Measurements from ENCODE around the gene H2AZ2. TPM values are rescaled to one million over a fixed set of nuclear protein-coding genes. Genes with fewer than 3 reads are reported as not detected.
A peak's percentile ranks its signal among the peaks of the same experiment; 100 is the strongest.
"Not testable (repeated sequence)": the region's sequence is repeated elsewhere in the genome, so short reads cannot be mapped to it uniquely, and the experiment has no call there.

The H2AZ2 gene
- polyA plus RNA-seq, 1 experiment: 100 TPM

- no peak for TF ChIP-seq CTCF (IDR thresholded peaks at IDR 0.05; ENCODE audit: insufficient read depth, low read depth, low read length)
- Histone ChIP-seq H3K27me3 (ENCODE audit: control insufficient read depth, insufficient read depth, low read length) (no peaks in the 10 kb centered on the region), H3K4me3 (ENCODE audit: low read depth, low read length) (no peak overlapping the region), H3K36me3 (ENCODE audit: control insufficient read depth, insufficient read depth, low read length) (no peaks in the 10 kb centered on the region)
- DNase-seq (ENCODE audit: low read depth): no peak
- ChIA-PET CTCF (interaction anchor here (0.5 to 2.4 kb wide), 4 partner anchors 70 to 283 kb away, joined by 3 to 8 read pairs (median 4); no protein-coding TSS in a partner anchor), POLR2A (no interaction called here)
Observed at GRCh38 chr7:44852590-44852989, 4.7 kb upstream of the H2AZ2 start.

- no peaks in the 10 kb centered on the region for H3K27me3 ChIP-seq (ENCODE audit: control insufficient read depth, insufficient read depth, low read length)
- ChIA-PET POLR2A (no interaction called here), CTCF (interaction anchor here (0.6 to 1.2 kb wide), 6 partner anchors 11 to 287 kb away, joined by 3 to 4 read pairs (median 3); no protein-coding TSS in a partner anchor)
- H3K36me3 ChIP-seq (ENCODE audit: control insufficient read depth, insufficient read depth, low read length): no peaks in the 10 kb centered on the region
- no peak overlapping the region for H3K4me3 ChIP-seq (ENCODE audit: low read depth, low read length)
- no peak for TF ChIP-seq CTCF (IDR thresholded peaks at IDR 0.05; ENCODE audit: insufficient read depth, low read depth, low read length)
- DNase-seq (ENCODE audit: low read depth): no peak
Observed at GRCh38 chr7:44849885-44850544, 2.1 kb upstream of the H2AZ2 start.

GRCh38 chr7:44849259-44849884 is 1.5 kb upstream of the H2AZ2 start:
- POLR2A ChIA-PET: no interaction called here
- H3K36me3 ChIP-seq (ENCODE audit: control insufficient read depth, insufficient read depth, low read length): no peaks in the 10 kb centered on the region
- no peak for TF ChIP-seq CTCF (IDR thresholded peaks at IDR 0.05; ENCODE audit: insufficient read depth, low read depth, low read length)
- no peaks in the 10 kb centered on the region for H3K27me3 ChIP-seq (ENCODE audit: control insufficient read depth, insufficient read depth, low read length)
- no peak for DNase-seq (ENCODE audit: low read depth)
- no peak overlapping the region for H3K4me3 ChIP-seq (ENCODE audit: low read depth, low read length)
- CTCF ChIA-PET: interaction anchor here (0.9 to 1.2 kb wide), 5 partner anchors 11 to 287 kb away, joined by 3 to 4 read pairs (median 3); no protein-coding TSS in a partner anchor

- Histone ChIP-seq H3K36me3 (ENCODE audit: control insufficient read depth, insufficient read depth, low read length) (no peaks in the 10 kb centered on the region), H3K27me3 (ENCODE audit: control insufficient read depth, insufficient read depth, low read length) (no peaks in the 10 kb centered on the region), H3K4me3 (ENCODE audit: low read depth, low read length) (peak overlapping the region; percentile 62)
- TF ChIP-seq CTCF (IDR thresholded peaks at IDR 0.05; ENCODE audit: insufficient read depth, low read depth, low read length): peak; percentile 80
- peak; percentile 37 for DNase-seq (ENCODE audit: low read depth)
- ChIA-PET POLR2A (interaction anchor here (1.0 kb wide), 1 partner anchor 241 kb away, joined by 3 read pairs; the partner anchor contains the start of gene OGDH), CTCF (interaction anchor here (0.6 to 3.2 kb wide), 17 partner anchors 9 to 274 kb away, joined by 3 to 21 read pairs (median 5); partner anchors contain the start of genes DDX56 and TMED4)
Observed at GRCh38 chr7:44847509-44847919, 373 bp downstream of the H2AZ2 start.

- peak overlapping the region; percentile 62 for H3K4me3 ChIP-seq (ENCODE audit: low read depth, low read length)
- POLR2A ChIA-PET: interaction anchor here (0.7 to 1.0 kb wide), 2 partner anchors 240 to 265 kb away, joined by 3 read pairs; partner anchors contain the start of genes OGDH and TMED4
- H3K27me3 ChIP-seq (ENCODE audit: control insufficient read depth, insufficient read depth, low read length): no peaks in the 10 kb centered on the region
- CTCF ChIA-PET: interaction anchor here (0.6 to 3.2 kb wide), 19 partner anchors 8 to 273 kb away, joined by 3 to 21 read pairs (median 5); partner anchors contain the start of genes DDX56 and TMED4
- TF ChIP-seq CTCF (IDR thresholded peaks at IDR 0.05; ENCODE audit: insufficient read depth, low read depth, low read length): no peak
- DNase-seq (ENCODE audit: low read depth): no peak
- no peaks in the 10 kb centered on the region for H3K36me3 ChIP-seq (ENCODE audit: control insufficient read depth, insufficient read depth, low read length)
Observed at GRCh38 chr7:44846816-44847508, 925 bp downstream of the H2AZ2 start.

GRCh38 chr7:44846390-44846789 is 1.5 kb downstream of the H2AZ2 start:
- CTCF ChIA-PET: interaction anchor here (0.6 to 3.2 kb wide), 11 partner anchors 11 to 272 kb away, joined by 3 to 21 read pairs (median 6); partner anchors contain the start of genes DDX56 and TMED4
- POLR2A ChIA-PET: interaction anchor here (0.7 kb wide), 2 partner anchors 98 to 265 kb away, joined by 3 read pairs; partner anchors contain the start of gene TMED4
- H3K4me3 ChIP-seq (ENCODE audit: low read depth, low read length): peak overlapping the region; percentile 62

More at GRCh38 chr7:44846390-44846789, 1.5 kb downstream of the H2AZ2 start:
- DNase-seq (ENCODE audit: low read depth); H3K36me3 ChIP-seq (ENCODE audit: control insufficient read depth, insufficient read depth, low read length); H3K27me3 ChIP-seq (ENCODE audit: control insufficient read depth, insufficient read depth, low read length): not testable (repeated sequence)

Data from BJ (cell line).